DOHH2 (cell line): ENCODE results near the gene RCOR3.

Experiments
- CTCF ChIP-seq: fragments of 200-600 bp; sonication (generic); IDR thresholded peaks from one replicate; pipeline ENCODE4 v1.5.1; 2014; ENCODE audit warnings: antibody characterized with exemption, mild to moderate bottlenecking, low read depth, low read length; ENCODE audit not compliant: poor library complexity, severe bottlenecking
- EZH2phosphoT487 ChIP-seq: fragments of 200-600 bp; sonication (generic); IDR thresholded peaks from 2 replicates; pipeline ENCODE4 v1.6.1; 2017; ENCODE audit warnings: borderline replicate concordance, mild to moderate bottlenecking, antibody characterized with exemption, low read length, moderate library complexity, mixed read lengths

GRCh38 chr1:211313392-211313791 is 54.2 kb downstream of the RCOR3 start:
- no peak for TF ChIP-seq CTCF
- TF ChIP-seq EZH2phosphoT487 = no peak
